Omental fat pad (tissue), 4 donors: ENCODE measurements around the gene ZNF543. TPM values are rescaled to one million over a fixed set of nuclear protein-coding genes. Genes with fewer than 3 reads are reported as not detected.

Source experiments
- ATAC-seq: fragments of 150-250 bp; one replicate; pipeline ENCODE4 v1.9.1; 2016; ENCODE audit warnings: mild to moderate bottlenecking, moderate library complexity; ENCODE audit not compliant: low FRiP score
- DNase-seq: peaks from one replicate; pipeline ENCODE4 v3.0.0-alpha.2; 2019; ENCODE audit warnings: low spot score
- total RNA-seq, 4 donors: library from RNA; depleted of rRNA; stranded (reverse); fragments of >200 nt; gene quantifications; one replicate each; pipeline ENCODE4 v1.1.0, GENCODE V29; 2016
- TF ChIP-seq, protein P1 (sequence below), 3 donors: fragments of 450-650 bp; IDR thresholded peaks; one replicate each; pipeline ENCODE4 v1.5.1; 2016 to 2017; ENCODE audit warnings: antibody characterized with exemption in 3 of 3, mild to moderate bottlenecking in 3 of 3, moderate library complexity in 2 of 3

The ZNF543 gene
- total RNA-seq, 4 donors from 2014 or later = 5.6 to 8.4 (median 7.3) TPM

DNA sequence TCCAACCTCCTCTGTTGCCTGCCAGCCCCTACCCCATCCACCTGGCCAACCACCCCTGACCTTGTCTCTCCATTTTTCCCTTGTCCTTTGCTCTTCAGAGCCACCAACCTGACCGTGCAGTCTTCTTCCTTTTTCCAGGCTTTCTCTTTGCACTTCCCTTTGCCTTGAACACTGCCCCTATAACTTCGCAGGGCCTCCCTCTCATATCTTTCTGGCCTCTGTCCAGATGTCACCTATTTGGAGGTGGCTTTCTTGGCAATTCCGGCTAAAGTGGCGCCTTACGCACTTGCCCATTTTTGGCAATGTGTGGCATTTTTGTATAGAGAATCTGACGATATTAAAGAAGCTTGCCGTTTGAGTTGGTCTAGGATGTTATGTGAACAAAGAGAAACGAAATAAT, 844 bp downstream of the ZNF543 start:
- DNase-seq (no peak), ATAC-seq (no peak)
- TF ChIP-seq, protein P1, sequence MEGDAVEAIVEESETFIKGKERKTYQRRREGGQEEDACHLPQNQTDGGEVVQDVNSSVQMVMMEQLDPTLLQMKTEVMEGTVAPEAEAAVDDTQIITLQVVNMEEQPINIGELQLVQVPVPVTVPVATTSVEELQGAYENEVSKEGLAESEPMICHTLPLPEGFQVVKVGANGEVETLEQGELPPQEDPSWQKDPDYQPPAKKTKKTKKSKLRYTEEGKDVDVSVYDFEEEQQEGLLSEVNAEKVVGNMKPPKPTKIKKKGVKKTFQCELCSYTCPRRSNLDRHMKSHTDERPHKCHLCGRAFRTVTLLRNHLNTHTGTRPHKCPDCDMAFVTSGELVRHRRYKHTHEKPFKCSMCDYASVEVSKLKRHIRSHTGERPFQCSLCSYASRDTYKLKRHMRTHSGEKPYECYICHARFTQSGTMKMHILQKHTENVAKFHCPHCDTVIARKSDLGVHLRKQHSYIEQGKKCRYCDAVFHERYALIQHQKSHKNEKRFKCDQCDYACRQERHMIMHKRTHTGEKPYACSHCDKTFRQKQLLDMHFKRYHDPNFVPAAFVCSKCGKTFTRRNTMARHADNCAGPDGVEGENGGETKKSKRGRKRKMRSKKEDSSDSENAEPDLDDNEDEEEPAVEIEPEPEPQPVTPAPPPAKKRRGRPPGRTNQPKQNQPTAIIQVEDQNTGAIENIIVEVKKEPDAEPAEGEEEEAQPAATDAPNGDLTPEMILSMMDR (IDR thresholded peaks at IDR 0.05) = no peak

DNA sequence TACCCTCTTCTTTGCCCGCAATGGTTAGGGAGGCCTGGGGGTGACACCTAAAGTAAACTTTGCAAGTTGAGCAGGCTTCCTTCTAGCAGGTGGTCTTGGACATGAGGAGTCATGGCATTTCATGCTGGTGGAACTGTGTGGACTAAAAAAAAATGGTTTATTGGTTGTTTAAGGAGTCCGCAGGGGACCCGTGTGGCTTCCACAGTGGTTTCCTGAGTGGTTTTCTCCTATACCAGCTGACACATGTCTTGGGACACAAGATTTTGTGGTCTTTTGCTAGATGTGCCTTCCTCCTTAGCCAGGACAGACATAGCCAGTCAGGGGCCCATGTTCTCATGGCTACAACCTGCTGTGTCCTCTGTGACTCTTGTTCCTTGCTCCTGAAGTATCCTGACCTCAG, 1.5 kb downstream of the ZNF543 start:
- TF ChIP-seq, protein P1 (IDR thresholded peaks at IDR 0.05) = no peak
- DNase-seq (no peak), ATAC-seq (no peak)

DNA sequence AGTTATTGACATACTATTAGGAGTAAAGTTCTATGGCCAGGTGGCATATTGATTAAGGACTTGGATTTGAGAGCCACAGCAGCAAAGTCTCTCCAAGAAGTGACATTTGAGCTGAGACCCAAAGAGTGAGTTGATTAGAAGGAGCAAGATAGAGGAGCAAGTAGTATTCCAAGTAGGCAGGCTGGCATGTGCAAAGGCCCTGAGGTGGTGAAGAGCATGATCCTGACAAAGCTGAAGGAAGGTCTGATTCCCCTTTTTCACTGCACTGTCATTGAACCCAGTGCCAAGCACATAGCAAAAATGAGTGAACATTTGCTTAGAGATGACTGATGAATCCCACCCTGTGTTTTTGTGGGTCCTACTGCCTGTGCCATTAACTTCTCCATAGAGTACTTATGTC, 4.7 kb downstream of the ZNF543 start:
- TF ChIP-seq, protein P1 (IDR thresholded peaks at IDR 0.05) = no peak
- DNase-seq (no peak), ATAC-seq (no peak)

DNA sequence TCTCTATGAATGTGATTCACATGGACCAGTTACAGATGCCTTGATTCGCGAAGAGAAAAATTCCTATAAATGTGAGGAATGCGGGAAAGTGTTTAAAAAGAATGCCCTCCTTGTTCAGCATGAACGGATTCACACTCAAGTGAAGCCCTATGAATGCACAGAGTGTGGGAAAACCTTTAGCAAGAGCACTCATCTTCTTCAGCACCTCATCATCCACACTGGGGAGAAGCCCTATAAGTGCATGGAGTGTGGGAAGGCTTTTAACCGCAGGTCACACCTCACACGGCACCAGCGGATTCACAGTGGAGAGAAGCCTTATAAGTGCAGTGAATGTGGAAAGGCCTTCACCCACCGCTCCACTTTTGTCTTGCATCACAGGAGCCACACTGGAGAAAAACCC, 7.7 kb downstream of the ZNF543 start:
- no peak for DNase-seq

DNA sequence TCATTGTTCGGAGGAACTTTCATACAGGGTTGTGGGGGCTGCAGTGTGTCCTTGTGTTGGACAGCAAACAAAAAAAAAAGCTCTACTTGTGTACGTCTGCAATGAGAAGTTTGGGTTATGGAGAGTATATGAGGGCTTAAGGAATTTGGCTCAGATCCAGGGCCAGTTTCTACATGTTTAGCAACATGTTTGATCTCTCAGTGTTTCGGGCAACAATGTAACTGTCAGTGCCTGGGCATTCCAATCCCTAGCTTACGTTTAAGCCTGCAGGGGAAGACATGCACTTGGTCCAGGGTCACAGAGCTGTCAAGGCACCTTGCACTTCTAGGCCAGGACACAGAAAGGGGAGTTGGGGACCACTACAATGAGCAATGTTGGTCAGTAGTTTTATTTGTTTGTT, 13.9 kb downstream of the ZNF543 start:
- DNase-seq (no peak), ATAC-seq (no peak)
- TF ChIP-seq, protein P1 (IDR thresholded peaks at IDR 0.05) = no peak

More for the DNA sequence above, 7.7 kb downstream of the ZNF543 start:
- ATAC-seq = no peak
- TF ChIP-seq, protein P1 (IDR thresholded peaks at IDR 0.05) = no peak

DNA sequence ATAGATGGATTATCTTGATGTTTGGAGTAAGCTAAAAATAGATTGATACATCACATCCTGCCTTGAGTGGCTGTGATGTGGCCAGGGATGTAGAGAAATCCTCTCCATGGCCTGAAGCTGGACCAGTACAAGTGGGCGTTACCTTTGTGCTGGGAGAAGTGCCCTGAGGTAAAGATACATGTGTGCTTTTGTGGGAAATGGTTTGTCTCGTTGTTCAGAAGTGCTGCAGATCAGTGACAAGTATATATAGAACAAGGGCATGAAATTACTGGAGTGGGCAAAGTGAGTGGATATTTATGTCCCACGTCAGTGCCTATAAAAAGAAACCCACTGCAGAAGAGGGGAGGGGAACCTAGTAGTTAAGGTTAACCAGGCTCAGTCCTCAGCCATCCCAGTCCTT, 18.6 kb downstream of the ZNF543 start:
- TF ChIP-seq, protein P1 (IDR thresholded peaks at IDR 0.05) = no peak
- DNase-seq (no peak), ATAC-seq (no peak)

DNA sequence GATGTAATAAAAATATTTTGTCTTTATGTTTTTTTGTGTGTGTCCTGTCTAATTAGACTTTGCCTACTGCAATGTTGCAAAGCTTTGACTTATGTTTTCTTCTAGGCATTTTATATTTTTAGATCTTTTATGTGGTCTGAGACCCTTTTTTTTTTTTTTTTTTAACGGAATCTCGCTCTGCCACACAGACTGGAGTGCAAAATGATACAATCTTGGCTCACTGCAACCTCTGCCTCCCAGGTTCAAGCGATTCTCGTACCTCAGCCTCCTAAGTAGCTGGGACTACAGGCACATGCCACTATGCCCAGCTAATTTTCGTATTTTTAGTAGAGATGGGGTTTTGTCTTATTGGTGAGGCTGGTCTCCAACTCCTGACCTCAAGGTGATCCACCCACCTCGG, 22.3 kb downstream of the ZNF543 start:
- no peak for DNase-seq
- TF ChIP-seq, protein P1 (IDR thresholded peaks at IDR 0.05) = no peak
- ATAC-seq = no peak
